ENCODE measurements around the gene BMPR1A.

Gene BMPR1A

GRCh38 chr10:86824151-86824550 lies 67.7 kb downstream of the BMPR1A start:
- H3K79me1 ChIP-seq (ENCODE audit: low read length): peaks cover 2% of the 10 kb centered on the region
- H3K9me3 ChIP-seq (ENCODE audit: insufficient read depth, low read depth, low read length): no peaks in the 10 kb centered on the region
- H2BK120ac ChIP-seq (ENCODE audit: insufficient read depth, low read length, poor library complexity): no peak overlapping the region
- H4K12ac ChIP-seq (ENCODE audit: low read depth, low read length): no peak overlapping the region
- no peak overlapping the region for H4K8ac ChIP-seq (ENCODE audit: low read depth, low read length)
- no peak overlapping the region for H3K18ac ChIP-seq (ENCODE audit: low read length)
- H2AFZ ChIP-seq (ENCODE audit: insufficient read depth, low read length, poor library complexity): no peak overlapping the region
- no peak overlapping the region for H2BK5ac ChIP-seq (ENCODE audit: low read depth, low read length, poor library complexity)
- H3K79me2 ChIP-seq (ENCODE audit: control insufficient read depth, insufficient read depth, low read length, poor library complexity): peaks cover 4% of the 10 kb centered on the region
- no CpG with 5 or more reads among the region's 4 CpGs for WGBS (ENCODE audit: extremely low coverage, insufficient coverage, insufficient read length)
- H3K4ac ChIP-seq (ENCODE audit: low read depth, low read length): peak overlapping the region; percentile 29
- no peak overlapping the region for H2AK5ac ChIP-seq (ENCODE audit: low read length)
- H3K4me2 ChIP-seq (ENCODE audit: low read length): no peak overlapping the region
- no peak overlapping the region for H3K27ac ChIP-seq (ENCODE audit: low read depth, low read length)
- DNase-seq: no peak
- no peak overlapping the region for H2BK12ac ChIP-seq (ENCODE audit: low read length)
- no peak overlapping the region for H3K4me3 ChIP-seq (ENCODE audit: low read depth, low read length)
- no peaks in the 10 kb centered on the region for H3K27me3 ChIP-seq (ENCODE audit: insufficient read depth, low read length)
- peaks cover 5 to 11% of the 10 kb centered on the region in 2 experiments for H3K4me1 ChIP-seq (ENCODE audit: control insufficient read depth in 1 of 2, insufficient read depth in 2 of 2, low read length in 2 of 2)
- H3K23ac ChIP-seq (ENCODE audit: low read length): no peak overlapping the region
- no peak overlapping the region for H4K91ac ChIP-seq (ENCODE audit: low read depth, low read length)
- H3K14ac ChIP-seq (ENCODE audit: low read length): no peak overlapping the region
- no peak overlapping the region for H3K9ac ChIP-seq (ENCODE audit: low read length)
- peaks cover 0 to 3% of the 10 kb centered on the region in 2 experiments for H3K36me3 ChIP-seq (ENCODE audit: control insufficient read depth in 1 of 2, insufficient read depth in 2 of 2, low read length in 2 of 2)

- Histone ChIP-seq H3K4me1 (ENCODE audit: control insufficient read depth in 1 of 2, insufficient read depth in 2 of 2, low read length in 2 of 2) (peaks cover 7 to 14% of the 10 kb centered on the region in 2 experiments), H3K9me3 (ENCODE audit: insufficient read depth, low read depth, low read length) (no peaks in the 10 kb centered on the region), H3K79me1 (ENCODE audit: low read length) (peaks cover 2% of the 10 kb centered on the region), H3K4me2 (ENCODE audit: low read length) (no peak overlapping the region), H3K27ac (ENCODE audit: low read depth, low read length) (no peak overlapping the region), H4K8ac (ENCODE audit: low read depth, low read length) (no peak overlapping the region), H3K4me3 (ENCODE audit: low read depth, low read length) (no peak overlapping the region), H3K79me2 (ENCODE audit: control insufficient read depth, insufficient read depth, low read length, poor library complexity) (peaks cover 5% of the 10 kb centered on the region), H2BK120ac (ENCODE audit: insufficient read depth, low read length, poor library complexity) (no peak overlapping the region), H3K36me3 (ENCODE audit: control insufficient read depth in 1 of 2, insufficient read depth in 2 of 2, low read length in 2 of 2) (peaks cover 0 to 3% of the 10 kb centered on the region in 2 experiments), H2BK12ac (ENCODE audit: low read length) (no peak overlapping the region), H3K18ac (ENCODE audit: low read length) (no peak overlapping the region), H3K9ac (ENCODE audit: low read length) (no peak overlapping the region), H3K14ac (ENCODE audit: low read length) (no peak overlapping the region), H2AK5ac (ENCODE audit: low read length) (no peak overlapping the region), H3K27me3 (ENCODE audit: insufficient read depth, low read length) (no peaks in the 10 kb centered on the region), H4K91ac (ENCODE audit: low read depth, low read length) (no peak overlapping the region), H3K4ac (ENCODE audit: low read depth, low read length) (peak overlapping the region; percentile 85), H3K23ac (ENCODE audit: low read length) (no peak overlapping the region), H2BK5ac (ENCODE audit: low read depth, low read length, poor library complexity) (no peak overlapping the region), H4K12ac (ENCODE audit: low read depth, low read length) (no peak overlapping the region), H2AFZ (ENCODE audit: insufficient read depth, low read length, poor library complexity) (no peak overlapping the region)
- DNase-seq: no peak
- no CpG with 5 or more reads among the region's 2 CpGs for WGBS (ENCODE audit: extremely low coverage, insufficient coverage, insufficient read length)
These were observed 68.9 kb downstream of the BMPR1A start for GRCh38 chr10:86825366-86825765.

- no peak overlapping the region for H3K4me3 ChIP-seq (ENCODE audit: low read depth, low read length)
- no CpG with 5 or more reads among the region's 7 CpGs for WGBS (ENCODE audit: extremely low coverage, insufficient coverage, insufficient read length)
- H4K12ac ChIP-seq (ENCODE audit: low read depth, low read length): no peak overlapping the region
- no peaks in the 10 kb centered on the region for H3K27me3 ChIP-seq (ENCODE audit: insufficient read depth, low read length)
- H3K4ac ChIP-seq (ENCODE audit: low read depth, low read length): peak overlapping the region; percentile 89
- H2BK12ac ChIP-seq (ENCODE audit: low read length): peak overlapping the region; percentile 84
- H2AFZ ChIP-seq (ENCODE audit: insufficient read depth, low read length, poor library complexity): no peak overlapping the region
- H3K36me3 ChIP-seq (ENCODE audit: control insufficient read depth in 1 of 2, insufficient read depth in 2 of 2, low read length in 2 of 2): peaks cover 0 to 3% of the 10 kb centered on the region in 2 experiments
- peaks cover 7 to 14% of the 10 kb centered on the region in 2 experiments for H3K4me1 ChIP-seq (ENCODE audit: control insufficient read depth in 1 of 2, insufficient read depth in 2 of 2, low read length in 2 of 2)
- H3K14ac ChIP-seq (ENCODE audit: low read length): peak overlapping the region; percentile 51
- H3K79me1 ChIP-seq (ENCODE audit: low read length): peaks cover 2% of the 10 kb centered on the region
- no peak overlapping the region for H4K91ac ChIP-seq (ENCODE audit: low read depth, low read length)
- no peak overlapping the region for H3K9ac ChIP-seq (ENCODE audit: low read length)
- DNase-seq: peak in 1 of 2 donors; percentile 30
- no peak overlapping the region for H2BK120ac ChIP-seq (ENCODE audit: insufficient read depth, low read length, poor library complexity)
- H3K27ac ChIP-seq (ENCODE audit: low read depth, low read length): no peak overlapping the region
- H3K18ac ChIP-seq (ENCODE audit: low read length): peak overlapping the region; percentile 84
- H3K79me2 ChIP-seq (ENCODE audit: control insufficient read depth, insufficient read depth, low read length, poor library complexity): peaks cover 11% of the 10 kb centered on the region
- no peak overlapping the region for H3K4me2 ChIP-seq (ENCODE audit: low read length)
- H4K8ac ChIP-seq (ENCODE audit: low read depth, low read length): no peak overlapping the region
- no peak overlapping the region for H2BK5ac ChIP-seq (ENCODE audit: low read depth, low read length, poor library complexity)
- H3K23ac ChIP-seq (ENCODE audit: low read length): no peak overlapping the region
- H2AK5ac ChIP-seq (ENCODE audit: low read length): peak overlapping the region; percentile 32
- no peaks in the 10 kb centered on the region for H3K9me3 ChIP-seq (ENCODE audit: insufficient read depth, low read depth, low read length)
These were observed 71.2 kb downstream of the BMPR1A start for GRCh38 chr10:86827639-86828038.

- Histone ChIP-seq H2BK5ac (ENCODE audit: low read depth, low read length, poor library complexity) (no peak overlapping the region), H3K79me1 (ENCODE audit: low read length) (peaks cover 2% of the 10 kb centered on the region), H3K27me3 (ENCODE audit: insufficient read depth, low read length) (no peaks in the 10 kb centered on the region), H2BK120ac (ENCODE audit: insufficient read depth, low read length, poor library complexity) (no peak overlapping the region), H3K27ac (ENCODE audit: low read depth, low read length) (no peak overlapping the region), H4K91ac (ENCODE audit: low read depth, low read length) (no peak overlapping the region), H4K12ac (ENCODE audit: low read depth, low read length) (no peak overlapping the region), H2AFZ (ENCODE audit: insufficient read depth, low read length, poor library complexity) (no peak overlapping the region), H3K4me3 (ENCODE audit: low read depth, low read length) (no peak overlapping the region), H2BK12ac (ENCODE audit: low read length) (peak overlapping the region; percentile 84), H3K4me2 (ENCODE audit: low read length) (no peak overlapping the region), H3K4ac (ENCODE audit: low read depth, low read length) (peak overlapping the region; percentile 89), H3K36me3 (ENCODE audit: control insufficient read depth in 1 of 2, insufficient read depth in 2 of 2, low read length in 2 of 2) (peaks cover 0 to 3% of the 10 kb centered on the region in 2 experiments), H2AK5ac (ENCODE audit: low read length) (no peak overlapping the region), H3K4me1 (ENCODE audit: control insufficient read depth in 1 of 2, insufficient read depth in 2 of 2, low read length in 2 of 2) (peaks cover 7 to 14% of the 10 kb centered on the region in 2 experiments), H3K18ac (ENCODE audit: low read length) (peak overlapping the region; percentile 84), H3K9me3 (ENCODE audit: insufficient read depth, low read depth, low read length) (no peaks in the 10 kb centered on the region), H3K79me2 (ENCODE audit: control insufficient read depth, insufficient read depth, low read length, poor library complexity) (peaks cover 11% of the 10 kb centered on the region), H4K8ac (ENCODE audit: low read depth, low read length) (no peak overlapping the region), H3K9ac (ENCODE audit: low read length) (no peak overlapping the region), H3K14ac (ENCODE audit: low read length) (peak overlapping the region; percentile 51), H3K23ac (ENCODE audit: low read length) (no peak overlapping the region)
- no CpG with 5 or more reads among the region's 5 CpGs for WGBS (ENCODE audit: extremely low coverage, insufficient coverage, insufficient read length)
- no peak for DNase-seq
These were observed 71.7 kb downstream of the BMPR1A start for GRCh38 chr10:86828145-86828544.

Measured in trophoblast cell (in vitro differentiated cells and primary cell).